ENCODE results near the gene BAZ2B. TPM values are rescaled to one million over a fixed set of nuclear protein-coding genes. Genes with fewer than 3 reads are reported as not detected.
"Not testable (repeated sequence)": the region's sequence is repeated elsewhere in the genome, so short reads cannot be mapped to it uniquely, and the experiment has no call there.

BAZ2B gene
- total RNA-seq, 2 donors from 2014 or later, result 40.2 to 47.1 TPM

DNA sequence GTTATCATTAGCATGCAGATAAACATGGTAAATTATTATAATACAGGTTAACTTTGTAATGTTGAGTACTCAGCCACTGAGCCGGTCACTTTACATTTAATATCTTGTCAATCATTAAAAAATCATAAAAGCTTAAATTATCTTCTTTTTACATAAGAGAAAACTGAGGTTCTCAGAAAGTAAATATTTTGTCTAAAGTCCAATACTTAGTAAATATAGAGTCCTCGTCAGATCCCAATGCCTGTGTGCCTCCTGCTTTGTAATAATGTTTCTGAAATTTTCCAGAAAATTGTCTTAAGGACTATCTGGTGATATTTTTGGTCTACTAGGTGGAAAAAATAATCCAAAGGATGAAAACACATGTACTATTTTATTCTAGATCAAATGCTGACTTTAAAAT is 213.6 kb downstream of the BAZ2B start:
- H3K36me3 ChIP-seq, result peaks cover 8% of the 10 kb centered on the region
- DNase-seq (ENCODE audit: low spot score), result no peak
- H3K9me3 ChIP-seq, result no peaks in the 10 kb centered on the region
- TF ChIP-seq, protein P1, sequence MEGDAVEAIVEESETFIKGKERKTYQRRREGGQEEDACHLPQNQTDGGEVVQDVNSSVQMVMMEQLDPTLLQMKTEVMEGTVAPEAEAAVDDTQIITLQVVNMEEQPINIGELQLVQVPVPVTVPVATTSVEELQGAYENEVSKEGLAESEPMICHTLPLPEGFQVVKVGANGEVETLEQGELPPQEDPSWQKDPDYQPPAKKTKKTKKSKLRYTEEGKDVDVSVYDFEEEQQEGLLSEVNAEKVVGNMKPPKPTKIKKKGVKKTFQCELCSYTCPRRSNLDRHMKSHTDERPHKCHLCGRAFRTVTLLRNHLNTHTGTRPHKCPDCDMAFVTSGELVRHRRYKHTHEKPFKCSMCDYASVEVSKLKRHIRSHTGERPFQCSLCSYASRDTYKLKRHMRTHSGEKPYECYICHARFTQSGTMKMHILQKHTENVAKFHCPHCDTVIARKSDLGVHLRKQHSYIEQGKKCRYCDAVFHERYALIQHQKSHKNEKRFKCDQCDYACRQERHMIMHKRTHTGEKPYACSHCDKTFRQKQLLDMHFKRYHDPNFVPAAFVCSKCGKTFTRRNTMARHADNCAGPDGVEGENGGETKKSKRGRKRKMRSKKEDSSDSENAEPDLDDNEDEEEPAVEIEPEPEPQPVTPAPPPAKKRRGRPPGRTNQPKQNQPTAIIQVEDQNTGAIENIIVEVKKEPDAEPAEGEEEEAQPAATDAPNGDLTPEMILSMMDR (IDR thresholded peaks at IDR 0.05), result no peak
- H3K27me3 ChIP-seq, result no peaks in the 10 kb centered on the region
- no peaks in the 10 kb centered on the region for H3K4me1 ChIP-seq
- no peak overlapping the region for H3K27ac ChIP-seq
- no peak overlapping the region for H3K4me3 ChIP-seq

DNA sequence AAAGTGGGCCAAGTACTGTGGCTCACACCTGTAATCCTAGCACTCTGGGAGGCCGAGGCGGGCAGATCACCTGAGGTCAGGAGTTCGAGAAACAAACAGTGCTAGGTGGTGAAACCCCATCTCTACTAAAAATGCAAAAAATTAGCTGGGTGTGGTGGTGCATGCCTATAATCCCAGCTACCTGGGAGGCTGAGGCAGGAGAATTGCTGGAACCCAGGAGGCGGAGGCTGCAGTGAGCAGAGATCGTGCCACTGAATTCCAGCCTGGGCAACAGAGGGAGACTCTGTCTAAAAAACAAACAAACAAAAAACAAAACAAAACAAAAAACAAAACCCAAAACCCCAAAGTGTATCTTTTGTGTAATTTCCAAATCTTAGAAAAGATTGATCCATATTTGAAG is 214.2 kb downstream of the BAZ2B start:
- not testable (repeated sequence) for H3K27me3 ChIP-seq; H3K4me3 ChIP-seq; H3K9me3 ChIP-seq; H3K36me3 ChIP-seq; DNase-seq (ENCODE audit: low spot score); H3K27ac ChIP-seq; H3K4me1 ChIP-seq

DNA sequence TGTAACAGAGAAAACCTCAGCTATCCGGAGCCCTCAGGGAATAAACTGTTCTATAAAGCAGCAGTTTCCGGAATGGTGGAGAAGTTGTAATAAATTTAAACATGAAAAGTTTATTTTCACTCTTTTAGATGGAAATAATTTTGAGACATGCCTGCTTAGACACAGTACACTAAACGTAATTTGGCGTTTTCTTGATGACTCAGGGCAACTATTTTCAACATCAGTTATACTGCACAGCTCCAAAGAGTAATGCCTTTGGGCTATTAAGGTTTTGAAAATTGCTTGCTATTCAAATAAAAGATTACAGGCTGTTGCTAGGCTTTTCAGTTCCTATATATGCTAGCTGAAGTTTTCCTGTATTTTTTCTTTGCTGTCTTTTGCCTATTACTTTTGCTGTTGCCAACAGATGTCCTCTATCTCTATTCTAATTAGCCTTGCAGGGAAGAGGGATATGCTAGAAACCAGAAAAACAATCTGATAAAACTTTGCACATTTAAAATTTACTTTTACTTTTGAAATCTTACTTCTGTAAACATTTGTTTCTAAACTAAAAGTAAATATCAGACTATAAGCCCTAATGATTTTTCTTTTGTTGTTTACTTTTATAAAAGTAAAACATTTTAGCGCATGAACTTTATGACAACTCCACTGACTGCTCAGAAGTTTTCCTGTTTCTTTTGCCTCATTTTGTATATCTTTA is 216.5 kb downstream of the BAZ2B start:
- H3K4me1 ChIP-seq, result no peaks in the 10 kb centered on the region
- no peaks in the 10 kb centered on the region for H3K27me3 ChIP-seq
- H3K4me3 ChIP-seq, result no peak overlapping the region
- no peaks in the 10 kb centered on the region for H3K36me3 ChIP-seq
- TF ChIP-seq, protein P1 (IDR thresholded peaks at IDR 0.05), result no peak
- H3K9me3 ChIP-seq, result no peaks in the 10 kb centered on the region
- no peak overlapping the region for H3K27ac ChIP-seq
- DNase-seq (ENCODE audit: low spot score), result no peak

DNA sequence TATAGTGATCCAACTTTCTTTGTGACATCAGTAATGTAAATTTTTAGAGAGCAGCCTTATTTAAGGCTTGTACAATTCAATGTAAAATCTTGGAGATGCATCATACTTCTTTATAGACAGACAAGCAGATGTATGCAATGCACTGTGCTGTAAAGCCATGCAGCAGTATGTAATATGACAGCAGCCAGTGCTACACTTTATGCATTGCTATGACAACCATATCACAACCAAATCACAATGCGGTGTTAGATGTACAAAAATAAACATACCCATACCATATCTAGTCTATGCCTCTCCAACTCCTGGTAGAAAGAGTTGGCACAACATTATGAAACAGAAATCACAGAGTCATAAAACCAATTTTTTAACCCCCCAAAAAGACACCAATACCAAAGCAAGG is 219.5 kb downstream of the BAZ2B start:
- no peaks in the 10 kb centered on the region for H3K4me1 ChIP-seq
- TF ChIP-seq, protein P1 (IDR thresholded peaks at IDR 0.05), result no peak
- H3K36me3 ChIP-seq, result peaks cover 12% of the 10 kb centered on the region
- no peak overlapping the region for H3K4me3 ChIP-seq
- DNase-seq (ENCODE audit: low spot score), result no peak
- H3K27ac ChIP-seq, result no peak overlapping the region
- no peaks in the 10 kb centered on the region for H3K9me3 ChIP-seq
- H3K27me3 ChIP-seq, result no peaks in the 10 kb centered on the region

DNA sequence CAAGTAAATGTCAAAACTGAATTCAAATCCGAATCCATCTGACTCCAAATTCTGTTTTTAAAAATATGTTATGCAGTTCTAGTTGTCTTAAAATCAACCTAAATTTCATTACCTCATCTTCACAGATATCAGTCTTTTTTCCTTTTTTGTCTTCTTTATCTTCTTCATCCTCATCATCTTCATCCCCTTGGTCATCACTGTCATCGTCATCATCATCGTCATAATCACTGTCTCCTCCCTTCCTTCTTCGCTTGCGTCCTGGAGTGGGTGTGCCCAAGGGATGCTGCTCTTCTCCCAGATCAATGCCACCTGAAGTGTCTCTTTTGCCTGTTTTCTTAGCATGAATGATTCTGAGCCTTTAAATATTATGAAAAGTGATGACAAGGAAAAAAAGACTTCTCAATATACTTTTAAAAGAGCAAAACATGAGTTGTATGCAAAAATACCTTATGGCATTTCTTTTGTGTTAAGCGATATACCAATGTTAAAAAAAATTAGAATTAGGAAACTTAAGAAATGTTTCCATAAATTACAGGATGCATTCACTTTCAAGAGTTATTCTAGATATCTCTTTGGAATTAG is 233.8 kb downstream of the BAZ2B start:
- H3K4me1 ChIP-seq, result no peaks in the 10 kb centered on the region
- no peaks in the 10 kb centered on the region for H3K27me3 ChIP-seq
- no peaks in the 10 kb centered on the region for H3K9me3 ChIP-seq
- TF ChIP-seq, protein P1 (IDR thresholded peaks at IDR 0.05), result no peak
- H3K4me3 ChIP-seq, result no peak overlapping the region
- no peak for DNase-seq (ENCODE audit: low spot score)
- H3K36me3 ChIP-seq, result peaks cover 54% of the 10 kb centered on the region
- H3K27ac ChIP-seq, result no peak overlapping the region

DNA sequence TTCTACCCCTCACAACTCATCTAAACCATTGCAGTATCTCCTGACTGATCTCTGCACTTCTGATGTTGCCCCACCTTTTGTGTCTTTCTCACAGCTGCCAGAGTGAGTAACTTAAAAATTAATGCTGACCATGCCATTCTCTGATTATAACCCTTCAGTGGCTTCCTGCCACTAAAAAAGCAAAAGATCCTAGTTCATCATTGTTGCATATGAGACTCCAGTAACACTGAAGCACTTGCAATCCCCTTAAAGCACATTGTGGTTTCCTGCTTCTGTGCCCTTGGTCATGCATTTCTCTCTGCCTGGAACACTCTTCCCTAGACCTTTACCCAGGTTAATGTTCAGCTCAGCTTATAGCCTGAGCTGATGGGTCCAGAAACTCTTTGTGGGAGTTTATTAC is 234.8 kb downstream of the BAZ2B start:
- peaks cover 54% of the 10 kb centered on the region for H3K36me3 ChIP-seq
- DNase-seq (ENCODE audit: low spot score), result no peak
- H3K9me3 ChIP-seq, result no peaks in the 10 kb centered on the region
- no peak overlapping the region for H3K4me3 ChIP-seq
- no peaks in the 10 kb centered on the region for H3K27me3 ChIP-seq
- TF ChIP-seq, protein P1 (IDR thresholded peaks at IDR 0.05), result no peak
- H3K4me1 ChIP-seq, result no peaks in the 10 kb centered on the region
- no peak overlapping the region for H3K27ac ChIP-seq
